K562 (cell line): ENCODE data around the gene NAT14. TPM values are rescaled to one million over a fixed set of nuclear protein-coding genes. Genes with fewer than 3 reads are reported as not detected.
A peak's percentile ranks its signal among the peaks of the same experiment; 100 is the strongest.

ENCODE experiments used
- ATAC-seq: fragments of 200-7000 bp; cut with Tn5 transposase; 3 replicates; pipeline ENCODE4 v1.9.1; 2020; ENCODE audit warnings: moderate library complexity
- BruUV-seq: library from RNA; stranded (reverse); fragments of 400-500 nt; replicated peaks from 2 replicates; lab custom pipeline; 2021; lab: Mats Ljungman, UMichigan
- CTCF ChIA-PET: fragments of 300-600 bp; formaldehyde crosslinking; extraction: SDS; loops from one replicate; lab custom pipeline; 2021; ENCODE audit warnings: low intra/inter-chr PET ratio; lab: Yijun Ruan, JAX
- POLR2A ChIA-PET: fragments of 300-600, 350-650 bp; sonication (Branson Sonifier 250); formaldehyde crosslinking; extraction: SDS; loops from one replicate; lab custom pipeline; 2021; ENCODE audit warnings: antibody characterized with exemption, inconsistent platforms; lab: Yijun Ruan, JAX
- DNase-seq, 4 experiments: peaks; one replicate each; pipeline versions ENCODE4 v3.0.0 to v3.0.0-alpha.2; 2011 to 2018; ENCODE audit warnings: low spot score in 3 of 4, mixed read lengths in 3 of 4; ENCODE audit errors: extremely low read depth in 1 of 4
- FAIRE-seq: peaks from 2 replicates; lab custom pipeline; 2011; peaks lifted over from hg19 to GRCh38; lab: Jason Lieb, UNC
- H2AFZ ChIP-seq: 2 replicates; pipeline ENCODE4 v1.6.0; 2011; ENCODE audit warnings: low read depth, low read length, control low read depth, inconsistent platforms
- H3K27ac ChIP-seq: fragments of 200-600 bp; 3 replicates; pipeline ENCODE4 v1.8.0; 2011; ENCODE audit warnings: low read depth, mild to moderate bottlenecking, control low read depth, inconsistent platforms, low read length, moderate library complexity, mixed read lengths; ENCODE audit errors: extremely low read depth
- H3K27me3 ChIP-seq, 2 experiments: fragments of 300-600 bp in 1 of 2; 2 replicates in 1 of 2; 3 replicates in 1 of 2; pipeline versions ENCODE4 v1.6.0 to v1.8.0; 2011; ENCODE audit warnings: inconsistent platforms in 2 of 2, low read length in 2 of 2, mild to moderate bottlenecking in 1 of 2, mixed read lengths in 1 of 2, moderate library complexity in 1 of 2; ENCODE audit not compliant: control insufficient read depth in 2 of 2, insufficient read depth in 2 of 2
- H3K36me3 ChIP-seq: fragments of 300-600 bp; 3 replicates; pipeline ENCODE4 v1.8.0; 2011; ENCODE audit warnings: mild to moderate bottlenecking, low read length, inconsistent platforms; ENCODE audit not compliant: control insufficient read depth, insufficient read depth
- H3K4me1 ChIP-seq, 2 experiments: fragments of 200-600 bp in 1 of 2; replicated peaks in 1 of 2; 2 replicates in 1 of 2; 3 replicates in 1 of 2; pipeline versions ENCODE4 v1.5.1 to v1.8.0; 2011; ENCODE audit warnings: inconsistent platforms in 2 of 2, low read length in 2 of 2, mild to moderate bottlenecking in 1 of 2, mixed read lengths in 1 of 2, moderate library complexity in 1 of 2; ENCODE audit not compliant: control insufficient read depth in 2 of 2, insufficient read depth in 2 of 2
- H3K4me2 ChIP-seq: 2 replicates; pipeline ENCODE4 v1.6.1; 2011; ENCODE audit warnings: low read length, control low read depth, inconsistent platforms, mixed read lengths; ENCODE audit not compliant: insufficient read depth
- H3K4me3 ChIP-seq: fragments of 200-600 bp; sonication (generic), shearing (Covaris generic); 2 replicates; pipeline ENCODE4 v1.5.1; 2016; ENCODE audit warnings: control low read depth, inconsistent platforms
- H3K79me2 ChIP-seq: fragments of 200-600 bp; 3 replicates; pipeline ENCODE4 v1.8.0; 2011; ENCODE audit warnings: low read length, inconsistent platforms; ENCODE audit not compliant: control insufficient read depth, insufficient read depth
- H3K9ac ChIP-seq, 2 experiments: 2 replicates each; pipeline versions ENCODE4 v1.6.0 to v1.6.1; 2011; ENCODE audit warnings: low read depth in 2 of 2, low read length in 2 of 2, control low read depth in 1 of 2, inconsistent platforms in 1 of 2, mild to moderate bottlenecking in 1 of 2, mixed read lengths in 1 of 2; ENCODE audit not compliant: insufficient read depth in 1 of 2
- H3K9me1 ChIP-seq: one replicate; pipeline ENCODE4 v1.6.0; 2011; ENCODE audit warnings: inconsistent platforms, mild to moderate bottlenecking, low read length, moderate library complexity; ENCODE audit not compliant: control insufficient read depth, insufficient read depth
- H3K9me3 ChIP-seq: replicated peaks from 2 replicates; pipeline ENCODE4 v1.5.1; 2011; ENCODE audit warnings: low read depth, low read length, inconsistent platforms; ENCODE audit not compliant: control insufficient read depth, insufficient read depth
- H4K20me1 ChIP-seq: replicated peaks from 2 replicates; pipeline ENCODE4 v1.6.1; 2011; ENCODE audit warnings: low read length, inconsistent platforms, mixed read lengths; ENCODE audit not compliant: control insufficient read depth, insufficient read depth
- HMG20B ChIP-seq: fragments of 250-450 bp; sonication (Bioruptor Pico); IDR thresholded peaks from 2 replicates; pipeline ENCODE4 v1.5.0; 2021; ENCODE audit warnings: mild to moderate bottlenecking
- HSF4 ChIP-seq: fragments of 250-450 bp; sonication (Bioruptor Pico); IDR thresholded peaks from 2 replicates; pipeline ENCODE4 v2.1.2; 2022; ENCODE audit warnings: mild to moderate bottlenecking, moderate library complexity, borderline replicate concordance
- POLR2G ChIP-seq: fragments of 200-400 bp; formaldehyde crosslinking; IDR thresholded peaks from 2 replicates; pipeline ENCODE4 v1.6.1; 2017; ENCODE audit warnings: low read depth, mild to moderate bottlenecking, antibody characterized with exemption, low read length, moderate library complexity
- RBFOX2 ChIP-seq: fragments of 200-400 bp; formaldehyde crosslinking; IDR thresholded peaks from 2 replicates; pipeline ENCODE4 v1.6.1; 2017; ENCODE audit warnings: low read depth, mild to moderate bottlenecking, low read length, moderate library complexity
- SUPT5H ChIP-seq: fragments of 450-650 bp; IDR thresholded peaks from 2 replicates; pipeline ENCODE4 v1.6.1; 2016
- WGBS: fragments of 100-300 bp; shearing (Covaris generic); methylation state at CpG from one replicate; pipeline ENCODE4 v1.1.6; 2016; ENCODE audit warnings: low coverage, mixed read lengths; ENCODE audit not compliant: insufficient coverage; ENCODE audit errors: missing lambda C conversion rate; 5-methylcytosine and 5-hydroxymethylcytosine counted together
- in situ Hi-C: fragments of 300-500 bp; cut with MboI; formaldehyde crosslinking; loops from 4 replicates; pipeline ENCODE4 v1.15.0; 2018; ENCODE audit warnings: inconsistent platforms, mixed read lengths
- intact Hi-C: fragments of 100-400 bp; cut with micrococcal nuclease; formaldehyde crosslinking; loops from 2 replicates; pipeline ENCODE4 v1.14.2; 2022
- polyA plus RNA-seq, 8 experiments: library from polyadenylated mRNA; depleted of rRNA in 4 of 8; stranded (reverse) in 5 of 8; unstranded in 3 of 8; fragments of >200 nt; fragmentation: Nextera tagmentation in 2 of 8; fragmentation: Illumina TruSeq in 1 of 8; extraction: Ambion mirVana in 2 of 8; extraction: Trizol in 1 of 8; gene quantifications; 2 replicates each; pipeline versions ENCODE4 v1.2.1 to v1.2.3, GENCODE V29; 2011 to 2014; ENCODE audit warnings: inconsistent platforms in 1 of 8, missing spikeins in 1 of 8
- total RNA-seq, 7 experiments: library from RNA; depleted of rRNA in 6 of 7; stranded (reverse); fragments of >200 nt in 6 of 7; fragmentation: Illumina TruSeq in 2 of 7; extraction: Trizol in 2 of 7; gene quantifications; 2 replicates each; pipeline versions ENCODE4 v1.2.1 to v1.2.3, GENCODE V29; 2011 to 2021; ENCODE audit warnings: low replicate concordance in 1 of 7
- TF ChIP-seq, protein P1 (sequence below): fragments of 450-650 bp; IDR thresholded peaks from 2 replicates; pipeline ENCODE4 v1.6.1; 2018; ENCODE audit not compliant: partially characterized antibody
- TF ChIP-seq, protein P2 (sequence below): sonication (generic); formaldehyde crosslinking; IDR thresholded peaks from 2 replicates; pipeline ENCODE4 v1.8.1; 2023; ENCODE audit warnings: mild to moderate bottlenecking, missing genetic modification reagents

The NAT14 gene
- total and polyA plus RNA-seq, 9 of the 15 experiments (the other 6 are each of a cell fraction or from before 2014, with no cell fraction given) = 2.4 to 77.0 (median 26.7) TPM

DNA sequence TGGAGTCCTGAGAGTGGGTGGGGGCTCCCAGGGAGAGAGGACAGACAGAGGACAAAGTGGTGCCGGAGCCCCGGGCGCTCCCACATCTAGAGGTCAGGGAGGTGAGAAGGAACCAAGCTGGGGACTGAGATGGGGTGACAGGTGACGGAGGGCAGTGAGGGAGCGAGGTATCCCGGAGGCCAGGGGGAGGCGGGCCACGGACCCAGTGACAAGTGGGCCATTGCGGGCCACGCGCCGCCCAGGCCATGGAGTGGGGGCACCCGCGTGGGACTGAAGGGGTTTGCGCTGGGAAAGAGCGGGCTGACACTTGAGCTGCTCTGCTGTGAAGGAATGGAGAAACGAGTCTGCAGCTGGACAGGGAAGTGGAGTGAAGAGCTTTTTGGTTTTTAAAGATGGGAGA lies 5.9 kb upstream of the NAT14 start:
- FAIRE-seq (no peak), ATAC-seq (no peak), DNase-seq (peak in 2 of 4 experiments; percentile 27 to 32)
- TF ChIP-seq HMG20B (CRISPR knock-in tag) = no peak
- 0 out of 2 replicates have a peak, but pooled peaks have one; percentile 9 for TF ChIP-seq SUPT5H
- TF ChIP-seq, protein P1, sequence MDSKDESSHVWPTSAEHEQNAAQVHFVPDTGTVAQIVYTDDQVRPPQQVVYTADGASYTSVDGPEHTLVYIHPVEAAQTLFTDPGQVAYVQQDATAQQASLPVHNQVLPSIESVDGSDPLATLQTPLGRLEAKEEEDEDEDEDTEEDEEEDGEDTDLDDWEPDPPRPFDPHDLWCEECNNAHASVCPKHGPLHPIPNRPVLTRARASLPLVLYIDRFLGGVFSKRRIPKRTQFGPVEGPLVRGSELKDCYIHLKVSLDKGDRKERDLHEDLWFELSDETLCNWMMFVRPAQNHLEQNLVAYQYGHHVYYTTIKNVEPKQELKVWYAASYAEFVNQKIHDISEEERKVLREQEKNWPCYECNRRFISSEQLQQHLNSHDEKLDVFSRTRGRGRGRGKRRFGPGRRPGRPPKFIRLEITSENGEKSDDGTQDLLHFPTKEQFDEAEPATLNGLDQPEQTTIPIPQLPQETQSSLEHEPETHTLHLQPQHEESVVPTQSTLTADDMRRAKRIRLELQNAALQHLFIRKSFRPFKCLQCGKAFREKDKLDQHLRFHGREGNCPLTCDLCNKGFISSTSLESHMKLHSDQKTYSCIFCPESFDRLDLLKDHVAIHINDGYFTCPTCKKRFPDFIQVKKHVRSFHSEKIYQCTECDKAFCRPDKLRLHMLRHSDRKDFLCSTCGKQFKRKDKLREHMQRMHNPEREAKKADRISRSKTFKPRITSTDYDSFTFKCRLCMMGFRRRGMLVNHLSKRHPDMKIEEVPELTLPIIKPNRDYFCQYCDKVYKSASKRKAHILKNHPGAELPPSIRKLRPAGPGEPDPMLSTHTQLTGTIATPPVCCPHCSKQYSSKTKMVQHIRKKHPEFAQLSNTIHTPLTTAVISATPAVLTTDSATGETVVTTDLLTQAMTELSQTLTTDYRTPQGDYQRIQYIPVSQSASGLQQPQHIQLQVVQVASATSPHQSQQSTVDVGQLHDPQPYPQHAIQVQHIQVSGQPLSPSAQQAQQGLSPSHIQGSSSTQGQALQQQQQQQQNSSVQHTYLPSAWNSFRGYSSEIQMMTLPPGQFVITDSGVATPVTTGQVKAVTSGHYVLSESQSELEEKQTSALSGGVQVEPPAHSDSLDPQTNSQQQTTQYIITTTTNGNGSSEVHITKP = peak; percentile 22
- no peak for TF ChIP-seq HSF4 (CRISPR knock-in tag)
- TF ChIP-seq, protein P2, sequence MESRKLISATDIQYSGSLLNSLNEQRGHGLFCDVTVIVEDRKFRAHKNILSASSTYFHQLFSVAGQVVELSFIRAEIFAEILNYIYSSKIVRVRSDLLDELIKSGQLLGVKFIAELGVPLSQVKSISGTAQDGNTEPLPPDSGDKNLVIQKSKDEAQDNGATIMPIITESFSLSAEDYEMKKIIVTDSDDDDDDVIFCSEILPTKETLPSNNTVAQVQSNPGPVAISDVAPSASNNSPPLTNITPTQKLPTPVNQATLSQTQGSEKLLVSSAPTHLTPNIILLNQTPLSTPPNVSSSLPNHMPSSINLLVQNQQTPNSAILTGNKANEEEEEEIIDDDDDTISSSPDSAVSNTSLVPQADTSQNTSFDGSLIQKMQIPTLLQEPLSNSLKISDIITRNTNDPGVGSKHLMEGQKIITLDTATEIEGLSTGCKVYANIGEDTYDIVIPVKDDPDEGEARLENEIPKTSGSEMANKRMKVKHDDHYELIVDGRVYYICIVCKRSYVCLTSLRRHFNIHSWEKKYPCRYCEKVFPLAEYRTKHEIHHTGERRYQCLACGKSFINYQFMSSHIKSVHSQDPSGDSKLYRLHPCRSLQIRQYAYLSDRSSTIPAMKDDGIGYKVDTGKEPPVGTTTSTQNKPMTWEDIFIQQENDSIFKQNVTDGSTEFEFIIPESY (CRISPR knock-in tag) = peak; percentile 68; the same call in 1 of the 2 replicates
- TF ChIP-seq POLR2G = peak; percentile 48; the same call in 1 of the 2 replicates
- TF ChIP-seq RBFOX2 = peak; percentile 52
- H4K20me1 ChIP-seq = no peaks in the 10 kb centered on the region
- H3K36me3 ChIP-seq = peaks cover 26% of the 10 kb centered on the region
- CTCF ChIA-PET = no interaction called here
- no peaks in the 10 kb centered on the region for H3K27me3 ChIP-seq
- POLR2A ChIA-PET = interaction anchor here (0.6 to 2.0 kb wide), 4 partner anchors 12 to 146 kb away, joined by 3 to 6 read pairs (median 3); partner anchors contain the start of gene ZNF784
- BruUV-seq = no TSS peak
- H3K9me3 ChIP-seq = no peaks in the 10 kb centered on the region
- H3K9me1 ChIP-seq = no peaks in the 10 kb centered on the region
- no peak overlapping the region for H3K4me3 ChIP-seq
- intact Hi-C loops (no loop called here), in situ Hi-C loops (no loop called here)
- no peak overlapping the region for H3K4me2 ChIP-seq
- 70% methylated on average over 17 of the region's 17 CpGs for WGBS
- H3K79me2 ChIP-seq = peaks cover 20% of the 10 kb centered on the region
- H3K4me1 ChIP-seq = peaks cover 20 to 55% of the 10 kb centered on the region in 2 experiments
- no peak overlapping the region for H2AFZ ChIP-seq
- H3K9ac ChIP-seq = peak overlapping the region in 1 of 2 experiments; percentile 76; a peak in 2 of 4 replicates
- no peak overlapping the region for H3K27ac ChIP-seq
